Measurements from ENCODE around the gene ZBBX. TPM values are rescaled to one million over a fixed set of nuclear protein-coding genes. Genes with fewer than 3 reads are reported as not detected.

Gene ZBBX
- total RNA-seq, 2 donors from 2014 or later, result 3.0 TPM; not detected in 1

DNA sequence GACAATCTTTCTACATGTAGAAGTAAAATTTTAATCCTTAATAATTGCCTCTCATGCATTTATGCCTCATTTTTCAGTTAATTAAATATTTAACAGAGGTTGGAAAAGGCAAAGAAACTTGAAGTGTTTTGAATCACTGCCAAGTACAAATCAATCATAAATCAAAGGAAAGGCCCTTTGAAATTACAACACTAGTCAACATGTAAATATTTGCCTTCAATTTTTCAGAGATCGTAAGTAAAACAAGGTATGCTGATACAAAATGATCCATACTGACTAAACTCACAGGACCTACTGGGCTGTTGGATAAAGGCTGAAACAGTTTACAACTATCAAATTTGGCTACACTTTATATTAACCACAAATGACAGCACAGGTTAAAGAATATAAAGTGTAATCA is 33.9 kb downstream of the ZBBX start:
- H3K9me3 ChIP-seq, result no peaks in the 10 kb centered on the region
- TF ChIP-seq, protein P1, sequence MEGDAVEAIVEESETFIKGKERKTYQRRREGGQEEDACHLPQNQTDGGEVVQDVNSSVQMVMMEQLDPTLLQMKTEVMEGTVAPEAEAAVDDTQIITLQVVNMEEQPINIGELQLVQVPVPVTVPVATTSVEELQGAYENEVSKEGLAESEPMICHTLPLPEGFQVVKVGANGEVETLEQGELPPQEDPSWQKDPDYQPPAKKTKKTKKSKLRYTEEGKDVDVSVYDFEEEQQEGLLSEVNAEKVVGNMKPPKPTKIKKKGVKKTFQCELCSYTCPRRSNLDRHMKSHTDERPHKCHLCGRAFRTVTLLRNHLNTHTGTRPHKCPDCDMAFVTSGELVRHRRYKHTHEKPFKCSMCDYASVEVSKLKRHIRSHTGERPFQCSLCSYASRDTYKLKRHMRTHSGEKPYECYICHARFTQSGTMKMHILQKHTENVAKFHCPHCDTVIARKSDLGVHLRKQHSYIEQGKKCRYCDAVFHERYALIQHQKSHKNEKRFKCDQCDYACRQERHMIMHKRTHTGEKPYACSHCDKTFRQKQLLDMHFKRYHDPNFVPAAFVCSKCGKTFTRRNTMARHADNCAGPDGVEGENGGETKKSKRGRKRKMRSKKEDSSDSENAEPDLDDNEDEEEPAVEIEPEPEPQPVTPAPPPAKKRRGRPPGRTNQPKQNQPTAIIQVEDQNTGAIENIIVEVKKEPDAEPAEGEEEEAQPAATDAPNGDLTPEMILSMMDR (IDR thresholded peaks at IDR 0.05), result no peak
- TF ChIP-seq POLR2AphosphoS5 (IDR thresholded peaks at IDR 0.05), result no peak
- no peak for TF ChIP-seq POLR2A (IDR thresholded peaks at IDR 0.05)
- H3K27ac ChIP-seq, result no peak overlapping the region
- no peaks in the 10 kb centered on the region for H3K4me1 ChIP-seq (replicated peaks)
- WGBS, result 60% methylated on average over 1 of the region's 1 CpG
- H3K27me3 ChIP-seq (replicated peaks; ENCODE audit: insufficient read depth), result no peaks in the 10 kb centered on the region
- no peaks in the 10 kb centered on the region for H3K36me3 ChIP-seq
- intact Hi-C loops (cut with DNase I), result no loop called here
- no peak overlapping the region for H3K4me3 ChIP-seq
- DNase-seq (ENCODE audit: low spot score), result no peak

DNA sequence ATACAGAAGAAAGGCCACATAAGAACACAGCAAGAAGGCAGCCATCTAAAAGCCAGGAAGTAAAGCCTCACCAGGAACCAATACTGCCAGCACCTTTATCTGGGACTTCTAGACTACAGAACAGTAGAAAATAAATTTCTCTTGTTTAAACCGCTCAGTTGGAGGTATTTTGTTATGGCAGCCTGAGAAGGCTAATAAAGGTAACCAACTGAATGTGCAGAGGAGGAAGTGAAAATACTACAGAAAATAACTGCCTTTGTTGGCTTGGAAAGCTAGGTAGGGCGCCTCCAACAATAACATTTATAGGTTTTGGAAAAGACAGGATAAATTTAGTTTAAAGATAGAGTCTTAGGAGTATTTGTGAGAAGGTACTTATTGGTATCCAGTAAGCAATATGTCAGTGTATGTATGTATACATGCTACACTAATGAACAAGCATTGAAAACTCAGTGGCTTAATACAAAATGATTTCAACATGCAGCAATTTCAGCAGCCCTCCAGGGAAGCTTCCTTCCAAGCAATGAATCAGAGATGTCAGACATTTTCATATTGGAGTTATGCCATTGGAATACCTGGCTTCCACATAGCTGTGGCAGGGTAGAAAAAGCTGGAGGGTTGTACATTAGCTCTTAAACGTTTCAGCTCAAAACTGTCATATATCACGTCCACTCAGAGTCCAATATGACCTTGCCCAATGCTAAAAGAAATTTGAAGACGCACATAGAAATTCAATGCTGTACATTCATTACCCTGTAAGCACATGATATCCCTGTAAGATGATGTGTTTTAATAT is 48.9 kb downstream of the ZBBX start:
- no peak for DNase-seq (ENCODE audit: low spot score)
- WGBS, result 82% methylated on average over 5 of the region's 5 CpGs

DNA sequence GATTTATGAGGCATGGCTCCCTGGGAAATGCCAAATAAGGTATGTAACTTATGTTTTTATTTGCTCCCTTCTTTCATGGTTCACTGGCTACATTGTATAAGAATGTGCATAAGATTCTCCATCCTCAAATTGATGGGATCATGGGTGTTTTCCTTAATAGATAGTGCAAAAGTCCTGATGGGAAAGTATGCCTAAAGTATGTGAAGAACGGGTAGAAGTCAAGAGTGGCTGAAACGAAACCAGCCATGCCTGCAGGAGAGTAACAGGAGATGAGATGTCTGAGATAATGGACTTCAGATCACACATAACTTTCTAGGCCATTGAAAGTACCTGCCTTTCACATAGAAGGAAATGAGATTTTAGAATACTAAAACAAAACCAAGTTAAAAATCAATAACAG is 56.5 kb downstream of the ZBBX start:
- H3K9me3 ChIP-seq, result no peaks in the 10 kb centered on the region
- no peak overlapping the region for H3K27ac ChIP-seq
- DNase-seq (ENCODE audit: low spot score), result no peak
- TF ChIP-seq POLR2AphosphoS5 (IDR thresholded peaks at IDR 0.05), result no peak
- TF ChIP-seq, protein P1 (IDR thresholded peaks at IDR 0.05), result no peak
- no peak for TF ChIP-seq POLR2A (IDR thresholded peaks at IDR 0.05)
- WGBS, result 53% methylated on average over 2 of the region's 2 CpGs
- H3K27me3 ChIP-seq (replicated peaks; ENCODE audit: insufficient read depth), result no peaks in the 10 kb centered on the region
- no peak overlapping the region for H3K4me3 ChIP-seq
- no peaks in the 10 kb centered on the region for H3K4me1 ChIP-seq (replicated peaks)
- no peaks in the 10 kb centered on the region for H3K36me3 ChIP-seq
- intact Hi-C loops (cut with DNase I), result no loop called here

More for the DNA sequence above, 48.9 kb downstream of the ZBBX start:
- intact Hi-C loops (cut with DNase I), result no loop called here
- no peak for TF ChIP-seq POLR2AphosphoS5 (IDR thresholded peaks at IDR 0.05)
- H3K36me3 ChIP-seq, result no peaks in the 10 kb centered on the region
- H3K27me3 ChIP-seq (replicated peaks; ENCODE audit: insufficient read depth), result no peaks in the 10 kb centered on the region
- no peaks in the 10 kb centered on the region for H3K4me1 ChIP-seq (replicated peaks)
- H3K4me3 ChIP-seq, result no peak overlapping the region
- no peaks in the 10 kb centered on the region for H3K9me3 ChIP-seq
- H3K27ac ChIP-seq, result no peak overlapping the region

DNA sequence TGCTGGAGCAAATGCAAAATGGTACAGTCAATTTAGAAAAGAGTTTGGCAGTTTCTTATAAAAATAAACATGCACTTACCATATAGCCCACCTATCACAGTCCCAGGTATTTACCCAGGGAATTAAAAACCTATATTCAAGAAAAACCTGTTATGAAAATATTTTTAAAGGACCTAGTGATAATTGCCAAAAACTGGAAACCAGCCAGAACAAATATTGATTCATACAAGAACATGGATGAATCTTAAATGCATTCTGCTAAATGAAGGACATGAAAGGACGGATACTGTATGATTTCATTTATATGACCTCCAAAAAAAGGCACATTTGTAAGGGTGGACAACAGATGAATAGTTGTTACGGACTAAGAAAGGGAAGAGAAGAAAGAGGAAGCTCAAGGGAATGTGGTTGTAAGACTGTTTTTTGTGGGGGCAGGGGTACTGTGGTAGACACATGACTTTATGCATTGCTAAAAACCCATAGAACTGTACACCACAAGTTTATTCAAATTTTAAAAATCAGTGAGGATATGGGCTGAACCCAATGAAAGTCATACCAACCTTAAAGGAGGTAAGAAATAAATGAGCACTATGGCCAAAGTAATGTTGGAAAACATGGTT is 61.0 kb downstream of the ZBBX start:
- TF ChIP-seq, protein P1 (IDR thresholded peaks at IDR 0.05), result no peak
- no peak for TF ChIP-seq POLR2A (IDR thresholded peaks at IDR 0.05)
- Histone ChIP-seq H3K27me3 (replicated peaks; ENCODE audit: insufficient read depth) (no peaks in the 10 kb centered on the region), H3K36me3 (no peaks in the 10 kb centered on the region), H3K4me3 (no peak overlapping the region), H3K9me3 (no peaks in the 10 kb centered on the region), H3K27ac (no peak overlapping the region), H3K4me1 (replicated peaks) (no peaks in the 10 kb centered on the region)
- intact Hi-C loops (cut with DNase I), result no loop called here
- WGBS, result 62% methylated on average over 2 of the region's 2 CpGs
- DNase-seq (ENCODE audit: low spot score), result no peak

DNA sequence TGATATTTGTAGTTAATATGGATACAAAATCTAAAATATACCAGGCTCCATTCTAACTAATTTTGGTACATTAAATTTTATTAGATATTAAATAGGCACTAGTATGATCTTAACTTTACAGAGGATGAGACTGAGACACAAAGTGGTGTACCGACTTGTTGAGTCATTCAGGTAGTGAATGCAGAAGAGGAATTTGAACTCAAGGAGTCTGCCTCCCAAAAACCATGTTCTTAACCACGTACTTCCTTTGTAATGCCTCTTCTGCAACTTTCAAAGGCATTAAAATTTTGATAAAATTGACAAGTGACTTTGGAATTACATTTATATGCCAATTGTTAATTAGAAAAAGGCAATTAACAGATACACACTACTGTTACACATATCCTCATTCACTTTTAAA is 61.8 kb downstream of the ZBBX start:
- Histone ChIP-seq H3K4me3 (no peak overlapping the region), H3K36me3 (no peaks in the 10 kb centered on the region), H3K9me3 (no peaks in the 10 kb centered on the region), H3K27ac (no peak overlapping the region), H3K4me1 (replicated peaks) (no peaks in the 10 kb centered on the region), H3K27me3 (replicated peaks; ENCODE audit: insufficient read depth) (no peaks in the 10 kb centered on the region)
- TF ChIP-seq, protein P1 (IDR thresholded peaks at IDR 0.05), result no peak
- TF ChIP-seq POLR2AphosphoS5 (IDR thresholded peaks at IDR 0.05) (no peak), POLR2A (IDR thresholded peaks at IDR 0.05) (no peak)
- WGBS, result 86% methylated on average over 2 of the region's 2 CpGs
- intact Hi-C loops (cut with DNase I), result no loop called here
- DNase-seq (ENCODE audit: low spot score), result no peak
